Ectodermal cell (in vitro differentiated cells): Measurements from ENCODE around the gene WBP2NL.
A peak's percentile ranks its signal among the peaks of the same experiment; 100 is the strongest.

ENCODE experiments used
- H3K27ac ChIP-seq: 2 replicates; pipeline ENCODE4 v1.7.0; 2013; ENCODE audit warnings: mild to moderate bottlenecking, low read depth, low read length; ENCODE audit not compliant: insufficient read depth, poor library complexity, severe bottlenecking
- H3K27me3 ChIP-seq: 2 replicates; pipeline ENCODE4 v1.7.0; 2013; ENCODE audit warnings: mild to moderate bottlenecking, low read length; ENCODE audit not compliant: insufficient read depth, control insufficient read depth, poor library complexity, severe bottlenecking
- H3K36me3 ChIP-seq: one replicate; pipeline ENCODE4 v1.7.0; 2013; ENCODE audit warnings: low read length; ENCODE audit not compliant: control insufficient read depth, insufficient read depth
- H3K4me1 ChIP-seq: one replicate; pipeline ENCODE4 v1.7.0; 2013; ENCODE audit warnings: low read length; ENCODE audit not compliant: control insufficient read depth, insufficient read depth
- H3K4me3 ChIP-seq: 2 replicates; pipeline ENCODE4 v1.7.0; 2013; ENCODE audit warnings: low read depth, low read length, control low read depth; ENCODE audit not compliant: insufficient read depth
- H3K9me3 ChIP-seq: 2 replicates; pipeline ENCODE4 v1.7.0; 2013; ENCODE audit warnings: mild to moderate bottlenecking, low read length, moderate library complexity; ENCODE audit not compliant: control insufficient read depth
- WGBS, 2 experiments: methylation state at CpG; one replicate each; pipeline ENCODE4 v1.1.7; 2013; ENCODE audit warnings: missing lambda C conversion rate in 2 of 2; 5-methylcytosine and 5-hydroxymethylcytosine counted together

Gene WBP2NL

DNA sequence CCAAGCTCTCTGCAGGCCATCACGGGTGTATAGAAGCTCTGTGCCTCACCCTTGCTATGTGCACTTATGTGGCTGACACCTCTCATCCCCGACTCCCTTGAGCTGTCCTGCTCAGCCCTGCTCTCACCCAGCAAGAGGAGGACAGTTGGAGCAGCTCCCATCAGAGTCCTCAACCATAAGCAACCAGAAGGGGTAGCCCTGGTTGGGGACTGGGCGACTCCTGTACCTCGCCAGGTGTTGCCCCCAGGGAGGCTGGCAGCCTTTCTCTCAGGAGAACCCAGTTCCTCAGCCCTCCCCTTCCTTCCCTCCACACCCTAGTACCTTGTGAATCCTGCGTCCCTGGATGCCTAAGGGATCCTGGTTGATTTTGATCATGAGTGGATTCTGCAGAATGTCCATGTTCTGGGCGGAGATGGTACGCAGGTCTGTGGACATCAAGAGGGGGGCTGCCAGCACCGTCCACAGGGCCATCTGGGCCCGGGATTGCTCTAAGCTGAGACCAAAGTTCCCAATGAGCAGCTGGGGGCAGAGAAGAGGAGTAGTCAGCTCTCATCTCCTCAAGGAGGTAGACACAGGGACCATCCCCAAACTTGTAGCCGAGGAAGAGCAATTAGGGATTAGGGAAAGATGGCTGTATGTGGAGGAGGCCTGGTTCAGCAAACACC, 64.0 kb downstream of the WBP2NL start:
- Histone ChIP-seq H3K9me3 (no peaks in the 10 kb centered on the region), H3K36me3 (peaks cover 11% of the 10 kb centered on the region), H3K27me3 (no peaks in the 10 kb centered on the region), H3K4me1 (no peaks in the 10 kb centered on the region), H3K27ac (no peak overlapping the region), H3K4me3 (no peak overlapping the region)
- WGBS, 2 experiments, result 95% methylated on average over 10 of the region's 10 CpGs

DNA sequence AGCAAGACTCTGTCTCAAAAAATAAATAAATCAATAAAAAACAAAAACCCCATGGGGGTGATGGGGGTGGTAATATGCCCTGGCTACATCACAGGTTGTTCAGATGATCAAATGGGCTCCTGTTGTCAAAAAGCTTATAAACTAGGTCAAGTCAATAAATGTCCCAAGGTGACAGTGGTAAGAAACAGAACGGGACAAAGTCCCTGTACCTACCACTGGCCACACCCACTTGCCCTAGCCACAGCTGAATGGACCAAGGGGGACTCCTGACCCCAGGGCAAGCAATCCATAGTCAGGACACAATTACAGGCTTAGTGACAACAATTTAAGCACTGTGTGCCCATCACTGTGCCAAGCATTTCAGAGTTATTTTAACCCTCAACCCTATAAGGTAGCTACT, 66.0 kb downstream of the WBP2NL start:
- Histone ChIP-seq H3K4me1 (no peaks in the 10 kb centered on the region), H3K27ac (no peak overlapping the region), H3K36me3 (peaks cover 11% of the 10 kb centered on the region), H3K9me3 (no peaks in the 10 kb centered on the region), H3K4me3 (no peak overlapping the region), H3K27me3 (no peaks in the 10 kb centered on the region)
- WGBS, 2 experiments, result 91 to 100% methylated on average over 1 of the region's 1 CpG

DNA sequence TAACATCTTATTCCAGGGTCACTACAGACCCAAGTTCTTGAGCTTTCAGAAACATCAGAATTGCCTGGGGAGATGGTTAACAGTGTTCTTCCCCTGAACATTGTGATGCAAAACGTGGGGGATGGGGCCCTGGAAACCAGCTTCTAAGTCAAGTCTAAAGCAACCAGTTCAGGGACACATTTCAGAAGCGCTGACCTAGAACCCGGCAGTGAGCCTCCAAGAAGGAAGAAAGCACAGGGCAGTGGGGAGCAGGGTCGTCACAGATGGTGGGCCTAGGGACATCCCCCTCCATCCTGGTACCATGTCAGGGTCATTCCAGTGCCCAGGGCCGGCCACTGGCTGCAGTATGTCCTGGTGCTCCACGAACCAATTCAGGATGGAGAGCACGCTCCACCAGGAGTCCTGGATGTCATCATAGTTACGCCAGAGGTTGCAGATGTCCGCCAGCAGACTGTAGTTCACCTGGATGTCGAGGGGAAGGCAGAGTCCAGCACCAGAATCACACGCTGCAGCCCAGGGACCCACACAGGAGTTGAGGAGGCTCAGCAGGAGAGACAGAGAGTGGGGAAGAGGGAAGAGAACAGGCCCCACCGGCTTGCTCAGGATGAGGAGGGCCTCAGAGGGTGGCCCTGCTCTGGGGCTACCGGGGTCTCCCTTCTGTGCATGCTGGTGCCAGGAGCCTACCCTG, 67.0 kb downstream of the WBP2NL start:
- peaks cover 7% of the 10 kb centered on the region for H3K36me3 ChIP-seq
- H3K4me3 ChIP-seq, result no peak overlapping the region
- 84 to 85% methylated on average over 13 of the region's 13 CpGs for WGBS, 2 experiments
- no peaks in the 10 kb centered on the region for H3K9me3 ChIP-seq
- no peaks in the 10 kb centered on the region for H3K27me3 ChIP-seq
- H3K27ac ChIP-seq, result no peak overlapping the region
- peaks cover 3% of the 10 kb centered on the region for H3K4me1 ChIP-seq

DNA sequence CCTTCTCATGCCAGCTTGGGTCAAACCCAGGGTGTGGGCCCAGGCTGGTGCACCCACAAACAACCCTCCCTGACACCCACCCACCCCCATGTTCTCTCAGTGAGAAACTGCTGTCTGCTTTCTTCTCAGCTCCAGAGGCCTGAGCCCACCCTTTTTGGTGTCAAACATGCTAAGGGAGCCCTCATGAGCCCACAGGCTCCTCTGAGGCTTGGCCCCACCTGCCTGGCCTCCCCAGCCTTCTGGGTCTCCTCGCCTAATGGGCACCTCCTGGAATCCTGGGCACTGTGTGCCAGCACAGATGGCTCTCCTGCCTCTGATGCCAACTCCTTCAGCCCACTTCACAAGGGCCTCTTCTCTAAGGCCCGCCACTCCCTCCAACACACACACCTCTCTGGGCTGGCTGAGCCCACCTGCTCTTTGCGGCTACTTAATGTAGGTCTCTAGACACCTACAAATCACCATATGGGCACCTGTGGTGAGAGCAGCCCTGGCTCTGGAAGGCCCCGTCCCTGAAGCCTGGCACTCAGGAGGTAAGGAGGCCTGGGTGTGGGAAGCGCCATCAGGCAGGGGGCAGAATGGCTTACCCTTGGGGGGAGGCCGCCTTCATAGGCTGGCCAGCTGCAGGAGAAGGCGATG, 67.7 kb downstream of the WBP2NL start:
- WGBS, 2 experiments, result 93 to 94% methylated on average over 7 of the region's 7 CpGs
- H3K27me3 ChIP-seq, result no peaks in the 10 kb centered on the region
- peaks cover 4% of the 10 kb centered on the region for H3K36me3 ChIP-seq
- H3K9me3 ChIP-seq, result no peaks in the 10 kb centered on the region
- no peak overlapping the region for H3K4me3 ChIP-seq
- H3K27ac ChIP-seq, result no peak overlapping the region
- peaks cover 3% of the 10 kb centered on the region for H3K4me1 ChIP-seq

DNA sequence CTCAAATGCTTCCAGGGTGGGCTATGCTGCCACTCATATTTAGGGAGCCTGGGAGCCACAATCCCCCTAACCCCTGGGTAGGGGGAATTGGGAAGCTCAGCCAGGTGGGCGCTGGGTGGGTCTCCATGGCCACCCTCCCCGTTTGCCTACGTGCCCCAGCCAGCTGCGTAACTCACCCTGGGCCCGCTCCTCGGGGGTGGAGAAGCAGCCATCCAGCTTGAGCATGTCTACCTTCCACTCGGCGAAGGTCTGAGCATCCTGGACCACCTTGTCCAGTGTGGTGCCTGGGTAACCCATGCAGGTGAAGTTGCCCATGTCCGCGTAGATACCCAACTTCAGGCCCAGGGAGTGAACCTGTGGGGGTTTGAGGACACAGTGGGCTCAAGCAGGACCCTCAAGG, 68.3 kb downstream of the WBP2NL start:
- WGBS, 2 experiments, result 95 to 96% methylated on average over 10 of the region's 10 CpGs
- no peak overlapping the region for H3K27ac ChIP-seq

DNA sequence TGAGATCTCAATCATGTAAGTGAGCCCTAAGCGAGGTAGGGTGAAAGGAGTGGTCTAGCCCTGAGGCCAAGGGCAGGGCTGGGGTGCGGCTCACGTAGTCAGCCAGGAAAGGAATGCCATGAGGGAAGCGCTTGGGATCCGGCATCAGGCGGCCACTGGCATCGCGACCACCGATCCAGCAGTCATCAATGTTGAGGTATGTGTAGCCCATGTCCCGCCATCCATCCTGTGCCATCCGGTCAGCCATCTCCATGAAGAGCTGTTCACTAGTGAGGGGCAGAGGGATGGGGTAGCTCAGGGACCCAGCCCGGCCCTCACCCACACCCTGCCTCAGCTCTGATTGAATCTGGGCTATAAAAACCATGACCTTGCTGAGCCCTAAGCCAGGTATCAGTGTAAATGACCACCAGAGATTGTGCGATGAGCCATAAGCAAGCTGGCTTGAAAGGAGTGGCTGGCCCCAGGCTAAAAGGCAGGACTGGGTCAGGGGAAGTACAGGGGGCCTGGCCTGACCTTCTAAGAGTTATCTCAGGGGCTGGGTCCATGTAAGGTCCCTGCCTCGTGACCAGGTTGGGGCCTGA, 69.2 kb downstream of the WBP2NL start:
- Histone ChIP-seq H3K36me3 (peaks cover 1% of the 10 kb centered on the region), H3K4me1 (peaks cover 3% of the 10 kb centered on the region), H3K4me3 (no peak overlapping the region), H3K27ac (no peak overlapping the region), H3K27me3 (no peaks in the 10 kb centered on the region), H3K9me3 (no peaks in the 10 kb centered on the region)
- 89 to 91% methylated on average over 14 of the region's 14 CpGs for WGBS, 2 experiments

More for the DNA sequence above, 68.3 kb downstream of the WBP2NL start:
- H3K4me1 ChIP-seq, result peaks cover 3% of the 10 kb centered on the region
- H3K36me3 ChIP-seq, result peaks cover 4% of the 10 kb centered on the region
- no peak overlapping the region for H3K4me3 ChIP-seq
- H3K27me3 ChIP-seq, result no peaks in the 10 kb centered on the region
- H3K9me3 ChIP-seq, result no peaks in the 10 kb centered on the region

DNA sequence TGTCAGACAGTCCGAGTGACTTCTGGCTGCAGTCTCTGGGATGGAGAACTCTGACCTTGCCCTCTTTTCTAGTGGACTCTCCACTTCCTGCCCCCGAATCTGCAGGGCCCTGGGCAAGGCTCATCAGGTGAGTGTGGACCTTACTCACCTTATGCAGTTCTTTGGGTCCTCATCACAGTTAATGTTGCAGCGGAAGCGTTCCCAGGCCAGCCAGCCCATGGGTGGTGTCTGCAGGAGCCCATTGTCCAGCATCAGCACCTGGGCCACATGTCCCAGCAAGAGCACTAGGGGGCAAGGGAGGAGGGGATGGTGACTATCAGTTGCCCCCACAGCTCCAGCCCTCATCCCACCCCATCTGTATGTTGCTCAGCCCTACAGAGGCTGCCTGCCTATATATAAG, 69.7 kb downstream of the WBP2NL start:
- Histone ChIP-seq H3K27ac (no peak overlapping the region), H3K9me3 (no peaks in the 10 kb centered on the region), H3K36me3 (no peaks in the 10 kb centered on the region), H3K27me3 (no peaks in the 10 kb centered on the region), H3K4me1 (peaks cover 3% of the 10 kb centered on the region), H3K4me3 (no peak overlapping the region)
- WGBS, 2 experiments, result 92 to 96% methylated on average over 4 of the region's 4 CpGs

DNA sequence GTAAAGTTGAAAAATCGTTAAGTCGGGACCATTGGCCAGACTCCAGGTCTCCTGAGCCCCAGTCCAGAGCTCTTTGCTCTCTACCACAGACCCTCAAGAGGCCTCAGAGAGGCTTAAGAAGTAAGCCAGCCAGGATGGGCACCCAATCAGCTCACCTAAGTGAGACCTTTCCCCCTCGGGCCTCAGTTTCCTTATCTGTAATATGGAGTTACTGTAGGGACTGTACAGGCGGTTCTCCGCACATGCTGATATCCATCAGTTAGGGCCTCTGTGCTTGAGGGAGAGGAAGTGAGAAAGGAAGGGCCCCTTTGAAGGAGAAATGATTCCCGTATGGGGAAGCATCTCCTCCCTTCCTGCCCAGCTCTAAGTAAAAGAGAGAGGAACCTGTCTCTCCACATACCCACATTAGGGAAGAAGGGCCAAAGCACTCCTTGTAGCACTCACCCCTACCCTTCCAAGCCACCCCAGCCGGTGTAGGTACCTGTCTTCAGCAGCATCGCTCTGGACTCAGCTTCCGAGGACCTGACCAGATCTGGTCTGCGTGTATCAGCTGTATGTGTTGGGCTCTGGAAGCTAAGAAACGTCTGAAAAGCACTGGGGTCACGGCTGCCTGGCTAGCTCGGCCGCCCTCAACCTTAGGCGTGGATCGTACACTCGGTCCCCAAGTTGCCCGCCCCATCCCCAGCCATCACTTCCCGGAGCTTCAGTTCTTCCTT, 71.4 kb downstream of the WBP2NL start:
- peaks cover 10% of the 10 kb centered on the region for H3K27me3 ChIP-seq
- peak overlapping the region; percentile 57 for H3K4me3 ChIP-seq
- H3K4me1 ChIP-seq, result peaks cover 3% of the 10 kb centered on the region
- H3K9me3 ChIP-seq, result no peaks in the 10 kb centered on the region
- WGBS, 2 experiments, result 32 to 33% methylated on average over 19 of the region's 19 CpGs
- no peaks in the 10 kb centered on the region for H3K36me3 ChIP-seq
- H3K27ac ChIP-seq, result no peak overlapping the region

DNA sequence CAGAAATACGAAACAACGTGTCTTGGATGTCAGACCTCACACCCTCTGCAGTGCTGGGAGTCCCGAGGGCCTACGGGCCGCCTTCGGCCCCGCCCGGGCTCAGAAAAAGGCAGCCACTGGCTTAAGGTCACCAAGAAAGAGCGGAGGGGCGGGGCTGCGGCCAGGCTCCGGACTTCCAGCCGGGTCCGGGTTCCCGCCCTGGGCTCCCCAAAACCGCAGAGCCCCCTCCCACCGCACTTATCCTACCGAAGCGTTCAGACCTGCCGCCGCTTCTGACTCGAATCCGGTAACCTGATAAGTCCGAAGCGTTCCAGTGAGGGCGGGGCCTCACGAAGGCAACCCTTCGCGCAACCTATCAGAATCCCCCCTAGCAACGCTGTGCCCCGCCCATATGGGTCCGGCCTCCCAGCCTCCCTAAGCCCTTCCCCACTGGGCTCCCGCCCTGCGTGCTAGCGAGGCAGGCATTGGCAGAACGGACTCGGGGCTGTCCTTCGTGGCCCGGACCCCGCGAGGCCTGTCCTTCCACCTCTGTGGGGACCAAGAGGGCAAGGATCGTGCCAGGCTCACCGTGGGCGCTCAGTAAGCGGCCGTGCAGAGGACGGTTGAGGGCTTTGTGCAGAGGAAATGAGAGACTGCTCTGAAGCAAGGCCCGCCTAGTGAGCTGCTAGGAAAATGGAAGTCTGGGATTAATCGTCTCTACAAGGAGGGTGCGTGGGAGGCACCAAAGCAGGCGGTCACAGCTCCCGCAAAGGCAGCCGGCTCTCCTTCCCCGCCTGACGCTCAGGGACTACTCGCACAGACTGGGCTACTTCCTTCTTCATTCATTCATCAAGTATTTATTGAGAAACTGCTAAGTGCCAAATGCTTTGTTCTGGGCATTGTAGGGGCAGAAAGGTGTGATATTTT, 72.2 kb downstream of the WBP2NL start, which contains the start of gene NAGA:
NAGA (minus strand) TSS at position 296 of the 906 bp plus-strand sequence. CDS start 515 bp downstream, outside the sequence.
- WGBS, 2 experiments, result 3% methylated on average over 56 of the region's 56 CpGs
- no peak within 1 kb of the TSS for H3K27ac ChIP-seq

More for the DNA sequence above, 72.2 kb downstream of the WBP2NL start, which contains the start of gene NAGA:
- no peaks in the 10 kb centered on the region for H3K36me3 ChIP-seq
- peaks cover 3% of the 10 kb centered on the region for H3K4me1 ChIP-seq
- no peaks in the 10 kb centered on the region for H3K9me3 ChIP-seq
- H3K4me3 ChIP-seq, result peak within 1 kb of the TSS; percentile 57
- H3K27me3 ChIP-seq, result peaks cover 10% of the 10 kb centered on the region
